Heart left ventricle (tissue), 16 donors: ENCODE data around the gene KRR1. TPM values are rescaled to one million over a fixed set of nuclear protein-coding genes. Genes with fewer than 3 reads are reported as not detected.

ENCODE experiments used
- ATAC-seq, 4 donors: fragments of 200-7000 bp; cut with Tn5 transposase; one replicate each; pipeline ENCODE4 v1.9.1; 2020 to 2022; ENCODE audit warnings: moderate library complexity in 4 of 4, mild to moderate bottlenecking in 3 of 4, moderate number of reproducible peaks in 1 of 4
- DNase-seq, 5 donors: peaks; one replicate each; pipeline ENCODE4 v3.0.0-alpha.2; 2020
- H3K27ac ChIP-seq, 12 donors: fragments of 200-600 bp; sonication (generic) in 4 of 12; one replicate each; pipeline versions ENCODE4 v1.5.0 to v1.8.0; 2016 to 2022; ENCODE audit warnings: mild to moderate bottlenecking in 2 of 12
- H3K27me3 ChIP-seq, 9 donors: fragments of 200-600 bp; sonication (generic) in 2 of 9; one replicate each; pipeline versions ENCODE4 v1.5.1 to v1.8.0; 2016 to 2022; ENCODE audit warnings: mild to moderate bottlenecking in 3 of 9
- H3K36me3 ChIP-seq, 9 donors: fragments of 200-600 bp; sonication (generic) in 2 of 9; one replicate each; pipeline versions ENCODE4 v1.5.0 to v1.8.0; 2018 to 2022; ENCODE audit warnings: mild to moderate bottlenecking in 2 of 9
- H3K4me1 ChIP-seq, 12 donors: fragments of 200-600 bp; sonication (generic) in 4 of 12; one replicate each; pipeline versions ENCODE4 v1.5.0 to v1.8.0; 2016 to 2022; ENCODE audit warnings: mild to moderate bottlenecking in 3 of 12
- H3K4me3 ChIP-seq, 12 donors: fragments of 200-600 bp; sonication (generic) in 4 of 12; one replicate each; pipeline versions ENCODE4 v1.5.0 to v1.8.0; 2017 to 2022; ENCODE audit warnings: mild to moderate bottlenecking in 9 of 12, moderate library complexity in 4 of 12
- H3K9me3 ChIP-seq, 12 donors: fragments of 200-600 bp; sonication (generic) in 4 of 12; one replicate each; pipeline versions ENCODE4 v1.5.0 to v1.8.0; 2016 to 2022; ENCODE audit warnings: mild to moderate bottlenecking in 1 of 12
- CTCF ChIP-seq, 12 donors: fragments of 200-600 bp; sonication (generic) in 4 of 12; IDR thresholded peaks; one replicate each; pipeline versions ENCODE4 v1.5.0 to v1.8.0; 2018 to 2022; ENCODE audit warnings: antibody characterized with exemption in 12 of 12, mild to moderate bottlenecking in 5 of 12
- POLR2A ChIP-seq, 2 donors: fragments of 450-650 bp; IDR thresholded peaks; one replicate each; pipeline ENCODE4 v1.6.1; 2017; ENCODE audit warnings: antibody characterized with exemption in 2 of 2, mild to moderate bottlenecking in 2 of 2, moderate library complexity in 2 of 2
- WGBS, 4 donors: extraction: QIAGEN DNeasy Blood & Tissue Kit in 2 of 4; methylation state at CpG; one replicate each; pipeline versions ENCODE4 v1.1.5 to v1.1.7; 2013 to 2018; 5-methylcytosine and 5-hydroxymethylcytosine counted together
- intact Hi-C, 10 donors: fragments of 100-400 bp; cut with DNase I; formaldehyde crosslinking; loops; one replicate each; pipeline versions ENCODE4 v1.11.1 to v1.14.2; 2022
- polyA plus RNA-seq, 2 donors: library from polyadenylated mRNA; stranded (reverse); fragments of 200-250 nt; gene quantifications; one replicate each; pipeline ENCODE4 v1.2.3, GENCODE V29; 2013
- total RNA-seq, 9 donors: library from RNA; depleted of rRNA in 2 of 9; stranded (reverse); fragments of >200 nt in 2 of 9; fragmentation: NEBNext Ultra II Directional in 3 of 9; extraction: Animal tissue kit (Norgen Biotek cat#: 25700) in 3 of 9; gene quantifications; one replicate each; pipeline versions ENCODE4 v1.1.0 to v1.2.4, GENCODE V29; 2016 to 2023
- donor health status: ischemic (EF 13 %, LVEDD 7.1; RV severe dilation, severe dysfunction).
- donor health status: healthy with polysubstance abuse.
- donor health status: DM: no; HTN: yes; CAD: no.
- donor health status: DM: no; HTN: no; CAD: no.
- donor health status: ischemic (EF 25% LVEDD 6.9; RV normal size, moderate dysfunction).
- donor health status: ischemic (EF 25% LVEDD 5.7; RV mildly dilated, moderate dysfunction).
- donor health status: healthy.
- donor health status: DM: yes; HTN: yes; CAD: no.
- donor health status: ischemic (EF 35%, LVEDD 5.7; RV mildly dilated, moderate dysfunction).
- donor health status: nonischemic (EF 11% LVEDD 7.7; RV severe dilation, severe dysfunction).
- donor health status: DM: yes; HTN: yes; CAD: no.
- donor health status: PGD.
- donor health status: ischemic (EF 29% LVEDD 5.4; RV normal size, mild dysfunction).
- donor health status: nonischemic (EF 23%, LVEDD 6.1; RV moderate dilation, normal function).

Gene KRR1
- total and polyA plus RNA-seq, 11 donors, result 9.3 to 42.6 (median 30.5) TPM

GRCh38 chr12:75548879-75549278 lies 37.5 kb upstream of the KRR1 start:
- H3K36me3 ChIP-seq, result no peaks in the 10 kb centered on the region
- TF ChIP-seq POLR2A (IDR thresholded peaks at IDR 0.05), result no peak
- no peak for TF ChIP-seq CTCF (IDR thresholded peaks at IDR 0.05)
- H3K4me3 ChIP-seq, result no peak overlapping the region
- H3K9me3 ChIP-seq, result no peaks in the 10 kb centered on the region
- 91 to 96% (median 93%) methylated on average over 1 of the region's 1 CpG for WGBS, 4 donors
- peaks cover 0 to 29% (median 7%) of the 10 kb centered on the region in 12 donors for H3K4me1 ChIP-seq
- intact Hi-C loops, result no loop called here
- no peaks in the 10 kb centered on the region for H3K27me3 ChIP-seq
- DNase-seq, result no peak
- no peak overlapping the region for H3K27ac ChIP-seq
- no peak for ATAC-seq

- ATAC-seq, result no peak
- Histone ChIP-seq H3K9me3 (no peaks in the 10 kb centered on the region), H3K4me3 (no peak overlapping the region), H3K27me3 (no peaks in the 10 kb centered on the region), H3K4me1 (peaks cover 0 to 13% (median 3%) of the 10 kb centered on the region in 12 donors), H3K27ac (no peak overlapping the region), H3K36me3 (no peaks in the 10 kb centered on the region)
- DNase-seq, result no peak
- 59 to 85% (median 72%) methylated on average over 1 of the region's 1 CpG for WGBS, 4 donors
- intact Hi-C loops, result no loop called here
- no peak for TF ChIP-seq POLR2A (IDR thresholded peaks at IDR 0.05)
- TF ChIP-seq CTCF (IDR thresholded peaks at IDR 0.05), result no peak
These were observed 34.2 kb upstream of the KRR1 start for GRCh38 chr12:75545636-75546035.

GRCh38 chr12:75543529-75543928 lies 32.1 kb upstream of the KRR1 start:
- TF ChIP-seq POLR2A (IDR thresholded peaks at IDR 0.05) (no peak), CTCF (IDR thresholded peaks at IDR 0.05) (no peak)
- no peak for DNase-seq

GRCh38 chr12:75542942-75543341 lies 31.5 kb upstream of the KRR1 start:
- no peak overlapping the region for H3K4me3 ChIP-seq
- H3K27ac ChIP-seq, result no peak overlapping the region
- WGBS, 4 donors, result 82 to 90% (median 85%) methylated on average over 1 of the region's 1 CpG
- intact Hi-C loops, result no loop called here
- no peaks in the 10 kb centered on the region for H3K9me3 ChIP-seq
- H3K27me3 ChIP-seq, result no peaks in the 10 kb centered on the region
- H3K4me1 ChIP-seq, result no peaks in the 10 kb centered on the region
- DNase-seq (no peak), ATAC-seq (no peak)
- TF ChIP-seq POLR2A (IDR thresholded peaks at IDR 0.05), result no peak
- TF ChIP-seq CTCF (IDR thresholded peaks at IDR 0.05), result no peak
- H3K36me3 ChIP-seq, result no peaks in the 10 kb centered on the region

More at GRCh38 chr12:75543529-75543928, 32.1 kb upstream of the KRR1 start:
- H3K27me3 ChIP-seq, result no peaks in the 10 kb centered on the region
- H3K27ac ChIP-seq, result no peak overlapping the region
- WGBS, 4 donors, result 94 to 96% (median 95%) methylated on average over 1 of the region's 1 CpG
- no peak overlapping the region for H3K4me3 ChIP-seq
- intact Hi-C loops, result no loop called here
- no peaks in the 10 kb centered on the region for H3K4me1 ChIP-seq
- no peak for ATAC-seq
- H3K36me3 ChIP-seq, result no peaks in the 10 kb centered on the region
- H3K9me3 ChIP-seq, result no peaks in the 10 kb centered on the region
